AG09319 (cell line): Measurements from ENCODE around the gene EPGN.

Source experiments
- DNase-seq: peaks from one replicate; pipeline ENCODE4 v3.0.0-alpha.2; 2010; ENCODE audit warnings: low read depth; ENCODE audit errors: extremely low read depth
- CTCF ChIP-seq: IDR thresholded peaks from 2 replicates; pipeline ENCODE4 v1.5.1; 2011; ENCODE audit warnings: low read depth, mild to moderate bottlenecking, inconsistent platforms, low read length, moderate library complexity

Gene EPGN

GRCh38 chr4:74305000-74305399, 3.3 kb upstream of the EPGN start:
- no peak for TF ChIP-seq CTCF
- no peak for DNase-seq

GRCh38 chr4:74307170-74307569, 1.1 kb upstream of the EPGN start:
- no peak for DNase-seq
- no peak for TF ChIP-seq CTCF

GRCh38 chr4:74309223-74309622, 953 bp downstream of the EPGN start:
- no peak for DNase-seq
- TF ChIP-seq CTCF: no peak

- peak; percentile 67 for TF ChIP-seq CTCF
Observed at GRCh38 chr4:74311696-74312313, 3.5 kb downstream of the EPGN start.

GRCh38 chr4:74314329-74314728, 6.1 kb downstream of the EPGN start:
- TF ChIP-seq CTCF: no peak
- DNase-seq: no peak

More at GRCh38 chr4:74311696-74312313, 3.5 kb downstream of the EPGN start:
- peak; percentile 29 for DNase-seq

- DNase-seq: no peak
- TF ChIP-seq CTCF: no peak
Observed at GRCh38 chr4:74314944-74315343, 6.7 kb downstream of the EPGN start.

- TF ChIP-seq CTCF: no peak
- DNase-seq: no peak
Observed at GRCh38 chr4:74315376-74315775, 7.1 kb downstream of the EPGN start.
